Measurements from ENCODE around the gene ANXA5.

DNA sequence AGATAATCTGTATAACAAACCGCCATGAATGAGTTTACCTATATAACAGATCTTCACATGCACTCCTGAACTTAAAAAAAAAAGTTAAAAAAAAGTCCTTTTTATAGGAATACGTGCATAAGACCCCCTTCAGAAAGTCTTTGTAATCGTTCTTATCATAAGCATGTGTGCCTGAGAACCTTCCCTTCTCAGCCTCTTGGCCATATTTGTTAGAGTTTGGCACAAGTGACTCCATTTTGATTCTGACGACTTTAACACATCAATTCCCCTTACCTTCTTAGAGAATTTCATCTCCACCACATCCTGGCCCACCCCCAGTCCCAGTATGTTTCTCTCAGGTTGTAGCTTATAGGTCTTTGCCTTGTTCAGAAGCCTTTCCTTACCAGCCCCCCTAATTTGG is 16.0 kb upstream of the ANXA5 start:
- TF ChIP-seq, protein P1, sequence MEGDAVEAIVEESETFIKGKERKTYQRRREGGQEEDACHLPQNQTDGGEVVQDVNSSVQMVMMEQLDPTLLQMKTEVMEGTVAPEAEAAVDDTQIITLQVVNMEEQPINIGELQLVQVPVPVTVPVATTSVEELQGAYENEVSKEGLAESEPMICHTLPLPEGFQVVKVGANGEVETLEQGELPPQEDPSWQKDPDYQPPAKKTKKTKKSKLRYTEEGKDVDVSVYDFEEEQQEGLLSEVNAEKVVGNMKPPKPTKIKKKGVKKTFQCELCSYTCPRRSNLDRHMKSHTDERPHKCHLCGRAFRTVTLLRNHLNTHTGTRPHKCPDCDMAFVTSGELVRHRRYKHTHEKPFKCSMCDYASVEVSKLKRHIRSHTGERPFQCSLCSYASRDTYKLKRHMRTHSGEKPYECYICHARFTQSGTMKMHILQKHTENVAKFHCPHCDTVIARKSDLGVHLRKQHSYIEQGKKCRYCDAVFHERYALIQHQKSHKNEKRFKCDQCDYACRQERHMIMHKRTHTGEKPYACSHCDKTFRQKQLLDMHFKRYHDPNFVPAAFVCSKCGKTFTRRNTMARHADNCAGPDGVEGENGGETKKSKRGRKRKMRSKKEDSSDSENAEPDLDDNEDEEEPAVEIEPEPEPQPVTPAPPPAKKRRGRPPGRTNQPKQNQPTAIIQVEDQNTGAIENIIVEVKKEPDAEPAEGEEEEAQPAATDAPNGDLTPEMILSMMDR (IDR thresholded peaks at IDR 0.05; ENCODE audit: low read depth, low read length, missing input control) = no peak
- TF ChIP-seq TAF1 (conservative IDR thresholded peaks at IDR 0.05) (no peak), EGR1 (IDR thresholded peaks at IDR 0.05; ENCODE audit: low read depth in 2 of 2) (no peak), JUND (IDR thresholded peaks at IDR 0.05) (no peak)
- TF ChIP-seq, protein P2, sequence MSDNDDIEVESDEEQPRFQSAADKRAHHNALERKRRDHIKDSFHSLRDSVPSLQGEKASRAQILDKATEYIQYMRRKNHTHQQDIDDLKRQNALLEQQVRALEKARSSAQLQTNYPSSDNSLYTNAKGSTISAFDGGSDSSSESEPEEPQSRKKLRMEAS (IDR thresholded peaks at IDR 0.05) = no peak
